A673 (cell line): ENCODE results near the gene IAPP.

Experiments used
- EZH2 ChIP-seq: fragments of 200-600 bp; sonication (generic); IDR thresholded peaks from 2 replicates; pipeline ENCODE4 v1.6.1; 2017; ENCODE audit warnings: borderline replicate concordance, low read depth, mild to moderate bottlenecking, mixed read lengths, antibody characterized with exemption, low read length; ENCODE audit not compliant: poor library complexity, severe bottlenecking
- TF ChIP-seq, protein P1 (sequence below): fragments of 300-800, 200-600 bp; sonication (generic); conservative IDR thresholded peaks from 2 replicates; pipeline ENCODE4 v1.5.1; 2017; ENCODE audit warnings: low read depth, mild to moderate bottlenecking, antibody characterized with exemption, low read length, moderate library complexity, mixed read lengths

DNA sequence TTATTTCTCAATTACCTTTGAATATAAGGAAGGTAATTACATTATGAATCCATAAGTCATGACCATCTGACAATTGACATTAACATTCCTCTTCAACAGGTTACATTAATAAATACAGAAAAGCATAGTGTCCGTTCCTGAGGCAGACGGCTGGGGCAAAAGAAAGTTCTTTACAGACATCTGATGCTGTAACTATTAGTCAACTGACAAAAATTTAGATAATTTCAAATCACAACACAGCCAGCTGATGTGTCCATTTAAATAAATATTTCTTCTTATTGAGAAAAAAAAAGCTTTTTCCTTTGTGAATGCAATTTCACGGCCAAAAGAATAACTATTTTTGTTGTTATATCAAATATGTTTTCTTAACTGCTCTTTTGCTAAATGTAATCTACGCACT, 55.5 kb downstream of the IAPP start:
- TF ChIP-seq, protein P1, sequence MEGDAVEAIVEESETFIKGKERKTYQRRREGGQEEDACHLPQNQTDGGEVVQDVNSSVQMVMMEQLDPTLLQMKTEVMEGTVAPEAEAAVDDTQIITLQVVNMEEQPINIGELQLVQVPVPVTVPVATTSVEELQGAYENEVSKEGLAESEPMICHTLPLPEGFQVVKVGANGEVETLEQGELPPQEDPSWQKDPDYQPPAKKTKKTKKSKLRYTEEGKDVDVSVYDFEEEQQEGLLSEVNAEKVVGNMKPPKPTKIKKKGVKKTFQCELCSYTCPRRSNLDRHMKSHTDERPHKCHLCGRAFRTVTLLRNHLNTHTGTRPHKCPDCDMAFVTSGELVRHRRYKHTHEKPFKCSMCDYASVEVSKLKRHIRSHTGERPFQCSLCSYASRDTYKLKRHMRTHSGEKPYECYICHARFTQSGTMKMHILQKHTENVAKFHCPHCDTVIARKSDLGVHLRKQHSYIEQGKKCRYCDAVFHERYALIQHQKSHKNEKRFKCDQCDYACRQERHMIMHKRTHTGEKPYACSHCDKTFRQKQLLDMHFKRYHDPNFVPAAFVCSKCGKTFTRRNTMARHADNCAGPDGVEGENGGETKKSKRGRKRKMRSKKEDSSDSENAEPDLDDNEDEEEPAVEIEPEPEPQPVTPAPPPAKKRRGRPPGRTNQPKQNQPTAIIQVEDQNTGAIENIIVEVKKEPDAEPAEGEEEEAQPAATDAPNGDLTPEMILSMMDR, result no peak
- TF ChIP-seq EZH2, result no peak
